HL-60 (cell line): Measurements from ENCODE around the gene MAPK7.

Source experiments
- DNase-seq, 2 experiments: peaks; one replicate each; pipeline ENCODE4 v3.0.0-alpha.2; 2010 to 2020; ENCODE audit warnings: low read depth in 1 of 2, low spot score in 1 of 2
- H3K27ac ChIP-seq: fragments of 250-450 bp; sonication (Bioruptor Pico); replicated peaks from 2 replicates; pipeline ENCODE4 v1.5.1; 2020; ENCODE audit warnings: mild to moderate bottlenecking, moderate library complexity
- H3K27me3 ChIP-seq: fragments of 250-450 bp; sonication (Bioruptor Pico); 2 replicates; pipeline ENCODE4 v1.5.1; 2021; ENCODE audit warnings: mild to moderate bottlenecking, moderate library complexity; ENCODE audit not compliant: insufficient read depth, poor library complexity, severe bottlenecking
- H3K4me3 ChIP-seq: replicated peaks from 2 replicates; pipeline ENCODE4 v1.5.1; 2011; ENCODE audit warnings: mild to moderate bottlenecking, control low read depth, low read length; ENCODE audit not compliant: insufficient read depth
- CTCF ChIP-seq: IDR thresholded peaks from one replicate; pipeline ENCODE4 v1.5.1; 2011; ENCODE audit warnings: low read length, control low read depth, inconsistent platforms; ENCODE audit not compliant: insufficient read depth
- GABPA ChIP-seq: IDR thresholded peaks from 2 replicates; pipeline ENCODE4 v1.6.1; 2012; ENCODE audit warnings: low read depth
- POLR2AphosphoS5 ChIP-seq: IDR thresholded peaks from 2 replicates; pipeline ENCODE4 v1.6.1; 2012; ENCODE audit warnings: low read depth
- SPI1 ChIP-seq: IDR thresholded peaks from 2 replicates; pipeline ENCODE4 v1.6.1; 2012; ENCODE audit warnings: low read depth, mild to moderate bottlenecking, borderline replicate concordance
- TF ChIP-seq, protein P1 (sequence below): IDR thresholded peaks from 2 replicates; pipeline ENCODE4 v1.6.1; 2012; ENCODE audit warnings: low read depth; ENCODE audit not compliant: insufficient replicate concordance

The MAPK7 gene

DNA sequence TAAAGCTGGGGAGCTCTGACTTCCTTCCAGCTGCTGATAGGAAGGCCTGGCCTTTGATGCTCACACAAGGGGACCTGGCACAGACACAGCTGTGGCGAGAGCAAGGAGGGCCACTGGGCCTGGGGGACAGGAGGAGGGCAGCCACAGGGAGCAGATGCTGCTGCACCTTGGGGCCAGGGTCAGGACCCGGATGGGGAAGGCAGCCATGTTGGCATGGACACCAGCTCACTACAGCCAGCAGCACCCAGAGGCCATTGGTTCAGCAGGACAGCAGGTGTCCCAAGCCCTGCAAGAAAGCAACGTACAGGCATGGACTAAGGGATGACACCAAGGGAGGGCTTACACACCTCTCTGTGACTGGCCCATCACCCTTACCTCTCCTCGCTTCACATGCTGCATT is 24.7 kb downstream of the MAPK7 start:
- H3K27ac ChIP-seq = no peak overlapping the region
- H3K4me3 ChIP-seq = no peak overlapping the region
- no peak for TF ChIP-seq GABPA
- no peak for TF ChIP-seq CTCF
- no peak for TF ChIP-seq SPI1
- no peak for TF ChIP-seq POLR2AphosphoS5
- TF ChIP-seq, protein P1, sequence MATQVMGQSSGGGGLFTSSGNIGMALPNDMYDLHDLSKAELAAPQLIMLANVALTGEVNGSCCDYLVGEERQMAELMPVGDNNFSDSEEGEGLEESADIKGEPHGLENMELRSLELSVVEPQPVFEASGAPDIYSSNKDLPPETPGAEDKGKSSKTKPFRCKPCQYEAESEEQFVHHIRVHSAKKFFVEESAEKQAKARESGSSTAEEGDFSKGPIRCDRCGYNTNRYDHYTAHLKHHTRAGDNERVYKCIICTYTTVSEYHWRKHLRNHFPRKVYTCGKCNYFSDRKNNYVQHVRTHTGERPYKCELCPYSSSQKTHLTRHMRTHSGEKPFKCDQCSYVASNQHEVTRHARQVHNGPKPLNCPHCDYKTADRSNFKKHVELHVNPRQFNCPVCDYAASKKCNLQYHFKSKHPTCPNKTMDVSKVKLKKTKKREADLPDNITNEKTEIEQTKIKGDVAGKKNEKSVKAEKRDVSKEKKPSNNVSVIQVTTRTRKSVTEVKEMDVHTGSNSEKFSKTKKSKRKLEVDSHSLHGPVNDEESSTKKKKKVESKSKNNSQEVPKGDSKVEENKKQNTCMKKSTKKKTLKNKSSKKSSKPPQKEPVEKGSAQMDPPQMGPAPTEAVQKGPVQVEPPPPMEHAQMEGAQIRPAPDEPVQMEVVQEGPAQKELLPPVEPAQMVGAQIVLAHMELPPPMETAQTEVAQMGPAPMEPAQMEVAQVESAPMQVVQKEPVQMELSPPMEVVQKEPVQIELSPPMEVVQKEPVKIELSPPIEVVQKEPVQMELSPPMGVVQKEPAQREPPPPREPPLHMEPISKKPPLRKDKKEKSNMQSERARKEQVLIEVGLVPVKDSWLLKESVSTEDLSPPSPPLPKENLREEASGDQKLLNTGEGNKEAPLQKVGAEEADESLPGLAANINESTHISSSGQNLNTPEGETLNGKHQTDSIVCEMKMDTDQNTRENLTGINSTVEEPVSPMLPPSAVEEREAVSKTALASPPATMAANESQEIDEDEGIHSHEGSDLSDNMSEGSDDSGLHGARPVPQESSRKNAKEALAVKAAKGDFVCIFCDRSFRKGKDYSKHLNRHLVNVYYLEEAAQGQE = no peak
- DNase-seq = no peak
- no peaks in the 10 kb centered on the region for H3K27me3 ChIP-seq

GRCh38 chr17:19404264-19404663 is 26.0 kb downstream of the MAPK7 start:
- no peak for DNase-seq
- TF ChIP-seq GABPA (no peak), SPI1 (no peak), CTCF (no peak), POLR2AphosphoS5 (no peak)
- TF ChIP-seq, protein P1 = no peak
- H3K4me3 ChIP-seq = no peak overlapping the region
- no peak overlapping the region for H3K27ac ChIP-seq
- no peaks in the 10 kb centered on the region for H3K27me3 ChIP-seq

DNA sequence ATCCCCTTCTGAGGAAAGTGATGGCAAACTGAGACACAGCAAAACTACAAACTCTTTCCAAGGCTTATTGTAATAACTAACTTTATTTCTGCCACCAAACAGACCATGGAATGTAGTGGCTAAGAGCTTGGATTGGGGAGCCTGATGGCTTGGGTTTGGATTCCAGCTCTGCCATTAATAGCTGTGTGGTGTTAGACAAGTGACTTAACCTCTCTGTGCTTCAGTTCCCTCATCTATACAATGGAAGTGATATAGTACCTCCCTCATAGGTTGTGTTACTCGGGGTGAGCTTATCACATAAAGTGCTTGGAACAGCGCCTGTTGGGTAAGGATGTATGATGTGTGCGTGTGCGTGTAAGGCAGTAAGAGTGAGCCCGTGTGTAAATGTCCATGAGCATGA is 26.8 kb downstream of the MAPK7 start:
- no peak overlapping the region for H3K27ac ChIP-seq
- no peaks in the 10 kb centered on the region for H3K27me3 ChIP-seq
- no peak for DNase-seq
- TF ChIP-seq CTCF = no peak
- TF ChIP-seq GABPA = no peak
- TF ChIP-seq SPI1 = no peak
- no peak for TF ChIP-seq POLR2AphosphoS5
- TF ChIP-seq, protein P1 = no peak
- no peak overlapping the region for H3K4me3 ChIP-seq
